Stimulated activated CD4-positive, alpha-beta T cell treated with anti-CD3 and anti-CD28 coated beads, TNF-alpha, amount 100 ng/mL, for 48 hours (primary cell): ENCODE results near the gene HAUS5.
A peak's percentile ranks its signal among the peaks of the same experiment; 100 is the strongest.

Experiments
- DNase-seq, 3 donors: peaks; one replicate each; pipeline ENCODE4 v3.0.0-alpha.2; 2020; ENCODE audit warnings: low read depth in 3 of 3

The HAUS5 gene

DNA sequence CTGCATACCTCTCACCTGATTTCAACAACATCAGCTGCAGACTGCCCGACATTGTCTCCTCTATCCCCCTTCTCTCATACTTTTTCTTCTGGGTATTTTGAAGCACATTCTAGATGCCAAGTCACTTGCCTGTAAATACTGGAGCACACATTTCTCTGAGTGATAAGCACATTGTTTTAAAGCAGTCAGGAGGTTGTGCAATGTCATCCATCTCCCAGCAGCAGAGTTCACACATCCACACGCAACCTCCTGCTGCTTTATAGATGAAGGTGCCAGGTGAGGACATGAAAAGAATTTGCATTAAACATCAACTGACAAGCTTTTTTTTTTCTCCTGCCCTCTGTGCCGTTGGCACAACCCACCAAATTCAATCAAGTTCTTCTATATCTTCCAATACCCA is 59.3 kb downstream of the HAUS5 start:
- no peak for DNase-seq

DNA sequence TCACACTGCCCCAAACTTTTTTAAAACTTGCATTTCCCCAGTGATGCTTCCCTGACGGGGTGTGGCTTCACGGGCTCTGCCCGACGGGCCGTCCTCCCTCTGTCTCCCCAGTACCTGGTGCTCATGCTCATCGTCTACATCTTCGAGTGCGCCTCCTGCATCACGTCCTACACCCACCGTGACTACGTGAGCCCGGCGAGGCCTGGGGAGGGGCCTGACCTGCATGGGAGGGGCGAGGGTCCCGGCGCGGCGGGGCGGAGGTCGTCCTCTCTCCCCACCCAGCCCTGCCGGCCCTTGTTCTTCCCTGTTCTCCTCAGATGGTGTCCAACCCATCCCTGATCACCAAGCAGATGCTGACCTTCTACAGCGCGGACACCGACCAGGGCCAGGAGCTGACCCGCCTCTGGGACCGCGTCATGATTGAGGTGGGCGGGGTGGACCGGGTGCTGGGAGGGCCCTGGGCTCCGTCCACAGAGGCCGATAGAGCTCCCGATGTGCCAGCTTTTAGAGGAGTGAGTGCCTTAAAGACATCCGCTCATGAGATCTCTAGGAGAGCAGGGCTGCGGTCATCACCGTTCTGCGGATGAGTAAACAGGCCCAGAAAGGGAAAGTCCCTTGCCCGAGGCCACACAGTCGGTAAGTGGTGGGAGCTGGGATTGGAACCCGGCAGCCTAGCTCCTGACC is 60.7 kb downstream of the HAUS5 start:
- peak; percentile 23 to 44 (median 36) for DNase-seq
